Suprapubic skin (tissue), 4 donors: Measurements from ENCODE around the gene ZNF385D. TPM values are rescaled to one million over a fixed set of nuclear protein-coding genes. Genes with fewer than 3 reads are reported as not detected.

Source experiments
- DNase-seq, 2 donors: peaks; one replicate each; pipeline ENCODE4 v3.0.0-alpha.2; 2019; ENCODE audit warnings: low spot score in 2 of 2
- H3K27ac ChIP-seq: fragments of 200-600 bp; sonication (generic); one replicate; pipeline ENCODE4 v1.5.1; 2019
- H3K27me3 ChIP-seq: fragments of 200-600 bp; sonication (generic); one replicate; pipeline ENCODE4 v1.5.1; 2019
- H3K36me3 ChIP-seq: fragments of 200-600 bp; sonication (generic); one replicate; pipeline ENCODE4 v1.5.1; 2019
- H3K4me1 ChIP-seq: fragments of 200-600 bp; sonication (generic); one replicate; pipeline ENCODE4 v1.5.1; 2019
- H3K4me3 ChIP-seq: fragments of 200-600 bp; sonication (generic); one replicate; pipeline ENCODE4 v1.5.1; 2019; ENCODE audit warnings: mild to moderate bottlenecking
- H3K9me3 ChIP-seq: fragments of 200-600 bp; sonication (generic); one replicate; pipeline ENCODE4 v1.5.1; 2019
- CTCF ChIP-seq, 2 donors: fragments of 200-600 bp in 1 of 2; fragments of 450-650 bp in 1 of 2; sonication (generic) in 1 of 2; IDR thresholded peaks; one replicate each; pipeline ENCODE4 v1.5.1; 2016 to 2019; ENCODE audit warnings: antibody characterized with exemption in 2 of 2, mild to moderate bottlenecking in 1 of 2, moderate library complexity in 1 of 2
- EP300 ChIP-seq: sonication (generic); formaldehyde crosslinking; IDR thresholded peaks from one replicate; pipeline ENCODE4 v1.6.1; 2017; ENCODE audit warnings: antibody characterized with exemption
- POLR2A ChIP-seq, 2 donors: fragments of 450-650 bp; IDR thresholded peaks; one replicate each; pipeline ENCODE4 v1.6.1; 2017; ENCODE audit warnings: antibody characterized with exemption in 2 of 2, mild to moderate bottlenecking in 2 of 2, moderate library complexity in 2 of 2
- POLR2AphosphoS5 ChIP-seq, 3 donors: sonication (generic); formaldehyde crosslinking; IDR thresholded peaks; one replicate each; pipeline ENCODE4 v1.6.1; 2017; ENCODE audit warnings: antibody characterized with exemption in 3 of 3
- WGBS: methylation state at CpG from one replicate; pipeline ENCODE4 v1.1.5; 2018; 5-methylcytosine and 5-hydroxymethylcytosine counted together
- total RNA-seq, 4 donors: library from RNA; depleted of rRNA; stranded (reverse); fragments of >200 nt; gene quantifications; one replicate each; pipeline ENCODE4 v1.1.0, GENCODE V29; 2016

The ZNF385D gene
- total RNA-seq, 4 donors from 2014 or later, result 0.86 to 3.7 (median 1.6) TPM

DNA sequence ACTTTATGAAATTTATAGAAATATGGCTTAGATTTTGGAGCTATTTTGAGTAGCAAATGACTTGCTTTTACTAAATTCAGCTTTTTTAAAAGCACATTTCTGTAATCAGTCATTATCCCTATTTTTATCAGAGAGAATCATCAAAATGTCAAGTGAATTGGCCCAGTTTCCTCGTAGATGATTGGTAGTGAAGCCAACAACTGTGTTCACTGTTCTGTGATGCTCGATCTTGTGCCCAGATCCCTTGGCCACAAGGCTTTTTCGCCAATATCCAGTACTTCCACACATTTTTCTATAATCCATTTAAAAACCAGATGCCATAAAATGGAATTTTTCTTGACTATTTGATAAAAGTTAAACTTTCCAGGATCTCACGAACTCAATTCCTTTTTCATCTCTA, 336.5 kb downstream of the ZNF385D start:
- H3K4me1 ChIP-seq, result no peaks in the 10 kb centered on the region
- no peak overlapping the region for H3K27ac ChIP-seq
- TF ChIP-seq POLR2AphosphoS5 (IDR thresholded peaks at IDR 0.05) (no peak), CTCF (IDR thresholded peaks at IDR 0.05) (no peak), POLR2A (IDR thresholded peaks at IDR 0.05) (no peak), EP300 (no peak)
- no peak overlapping the region for H3K4me3 ChIP-seq
- H3K27me3 ChIP-seq, result no peaks in the 10 kb centered on the region
- WGBS, result 60% methylated on average over 4 of the region's 4 CpGs
- DNase-seq, result no peak
- no peaks in the 10 kb centered on the region for H3K9me3 ChIP-seq
- no peaks in the 10 kb centered on the region for H3K36me3 ChIP-seq

GRCh38 chr3:21411058-21411457, 340.0 kb downstream of the ZNF385D start:
- Histone ChIP-seq H3K27ac (no peak overlapping the region), H3K27me3 (no peaks in the 10 kb centered on the region), H3K4me3 (no peak overlapping the region), H3K4me1 (no peaks in the 10 kb centered on the region), H3K36me3 (no peaks in the 10 kb centered on the region), H3K9me3 (no peaks in the 10 kb centered on the region)
- no peak for DNase-seq
- WGBS, result 90% methylated on average over 1 of the region's 1 CpG
- TF ChIP-seq EP300 (no peak), CTCF (IDR thresholded peaks at IDR 0.05) (no peak), POLR2A (IDR thresholded peaks at IDR 0.05) (no peak), POLR2AphosphoS5 (IDR thresholded peaks at IDR 0.05) (no peak)

GRCh38 chr3:21409401-21409800, 341.6 kb downstream of the ZNF385D start:
- Histone ChIP-seq H3K36me3 (no peaks in the 10 kb centered on the region), H3K27ac (no peak overlapping the region), H3K9me3 (no peaks in the 10 kb centered on the region), H3K4me1 (no peaks in the 10 kb centered on the region), H3K27me3 (no peaks in the 10 kb centered on the region), H3K4me3 (no peak overlapping the region)
- WGBS, result 60% methylated on average over 2 of the region's 2 CpGs
- TF ChIP-seq POLR2A (IDR thresholded peaks at IDR 0.05) (no peak), EP300 (no peak), POLR2AphosphoS5 (IDR thresholded peaks at IDR 0.05) (no peak), CTCF (IDR thresholded peaks at IDR 0.05) (no peak)
- DNase-seq, result no peak

GRCh38 chr3:21407743-21408142, 343.3 kb downstream of the ZNF385D start:
- H3K4me1 ChIP-seq, result no peaks in the 10 kb centered on the region
- H3K36me3 ChIP-seq, result no peaks in the 10 kb centered on the region
- H3K27ac ChIP-seq, result no peak overlapping the region
- no peak overlapping the region for H3K4me3 ChIP-seq
- no peak for DNase-seq
- no peak for TF ChIP-seq EP300
- no peak for TF ChIP-seq POLR2A (IDR thresholded peaks at IDR 0.05)
- TF ChIP-seq CTCF (IDR thresholded peaks at IDR 0.05), result no peak
- TF ChIP-seq POLR2AphosphoS5 (IDR thresholded peaks at IDR 0.05), result no peak
- H3K27me3 ChIP-seq, result no peaks in the 10 kb centered on the region
- WGBS, result 42% methylated on average over 1 of the region's 1 CpG
- no peaks in the 10 kb centered on the region for H3K9me3 ChIP-seq

GRCh38 chr3:21405671-21406667, 345.0 kb downstream of the ZNF385D start:
- no peak overlapping the region for H3K27ac ChIP-seq
- H3K4me3 ChIP-seq, result no peak overlapping the region
- no peaks in the 10 kb centered on the region for H3K4me1 ChIP-seq
- DNase-seq, result no peak
- no peaks in the 10 kb centered on the region for H3K36me3 ChIP-seq
- H3K27me3 ChIP-seq, result no peaks in the 10 kb centered on the region
- 87% methylated on average over 42 of the region's 47 CpGs for WGBS
- TF ChIP-seq POLR2A (IDR thresholded peaks at IDR 0.05) (no peak), EP300 (no peak), CTCF (IDR thresholded peaks at IDR 0.05) (no peak), POLR2AphosphoS5 (IDR thresholded peaks at IDR 0.05) (no peak)
- no peaks in the 10 kb centered on the region for H3K9me3 ChIP-seq
